Glomerular endothelial cell (primary cell): Measurements from ENCODE around the gene CAMSAP1. TPM values are rescaled to one million over a fixed set of nuclear protein-coding genes. Genes with fewer than 3 reads are reported as not detected.
"Not testable (repeated sequence)": the region's sequence is repeated elsewhere in the genome, so short reads cannot be mapped to it uniquely, and the experiment has no call there.

Experiments
- DNase-seq: peaks from one replicate; pipeline ENCODE4 v3.0.0-alpha.2; 2011; ENCODE audit warnings: low read depth, low spot score; ENCODE audit errors: extremely low read depth
- total RNA-seq: library from RNA; depleted of rRNA; stranded (reverse); fragments of >200 nt; gene quantifications from 2 replicates; pipeline ENCODE4 v1.2.3, GENCODE V29; 2015

Gene CAMSAP1
- total RNA-seq, 1 donor from 2014 or later = 37.7 TPM

- DNase-seq = no peak
Observed at GRCh38 chr9:135901826-135902225, 5.5 kb downstream of the CAMSAP1 start.

- DNase-seq = no peak
Observed at GRCh38 chr9:135901031-135901758, 6.2 kb downstream of the CAMSAP1 start.

- no peak for DNase-seq
Observed at GRCh38 chr9:135898634-135899407, 8.5 kb downstream of the CAMSAP1 start.

GRCh38 chr9:135896626-135897025 lies 10.7 kb downstream of the CAMSAP1 start:
- no peak for DNase-seq

- no peak for DNase-seq
Observed at GRCh38 chr9:135896205-135896604, 11.1 kb downstream of the CAMSAP1 start.

GRCh38 chr9:135895202-135895848 lies 12.0 kb downstream of the CAMSAP1 start:
- DNase-seq = no peak

GRCh38 chr9:135893104-135893503 lies 14.2 kb downstream of the CAMSAP1 start:
- no peak for DNase-seq

- not testable (repeated sequence) for DNase-seq
Observed at GRCh38 chr9:135892327-135892726, 15.0 kb downstream of the CAMSAP1 start.

GRCh38 chr9:135891027-135891631 lies 16.2 kb downstream of the CAMSAP1 start:
- no peak for DNase-seq

GRCh38 chr9:135890190-135891026 lies 16.9 kb downstream of the CAMSAP1 start:
- no peak for DNase-seq

- no peak for DNase-seq
Observed at GRCh38 chr9:135889564-135890189, 17.7 kb downstream of the CAMSAP1 start.

- no peak for DNase-seq
Observed at GRCh38 chr9:135888766-135889394, 18.5 kb downstream of the CAMSAP1 start.

- no peak for DNase-seq
Observed at GRCh38 chr9:135888126-135888765, 19.1 kb downstream of the CAMSAP1 start.

GRCh38 chr9:135887585-135888050 lies 19.7 kb downstream of the CAMSAP1 start:
- no peak for DNase-seq

GRCh38 chr9:135887021-135887507 lies 20.3 kb downstream of the CAMSAP1 start:
- no peak for DNase-seq

GRCh38 chr9:135886147-135886981 lies 21.0 kb downstream of the CAMSAP1 start:
- no peak for DNase-seq

- DNase-seq = no peak
Observed at GRCh38 chr9:135885100-135885853, 22.1 kb downstream of the CAMSAP1 start.
